Astrocyte of the cerebellum (primary cell): ENCODE data around the gene LSM3.

Experiments used
- DNase-seq: peaks from one replicate; pipeline ENCODE4 v3.0.0-alpha.2; 2011; ENCODE audit warnings: low read depth
- H3K4me3 ChIP-seq: 2 replicates; pipeline ENCODE4 v1.5.1; 2011; ENCODE audit warnings: mild to moderate bottlenecking, low read depth, low read length, moderate library complexity
- CTCF ChIP-seq: IDR thresholded peaks from 2 replicates; pipeline ENCODE4 v1.5.1; 2012; ENCODE audit warnings: low read length, low read depth, moderate library complexity, mild to moderate bottlenecking; ENCODE audit errors: missing control alignments
- in situ Hi-C: cut with HindIII; loops from 2 replicates; pipeline ENCODE4 v1.10.0; 2017; ENCODE audit warnings: low sequenced_read_pairs

Gene LSM3

DNA sequence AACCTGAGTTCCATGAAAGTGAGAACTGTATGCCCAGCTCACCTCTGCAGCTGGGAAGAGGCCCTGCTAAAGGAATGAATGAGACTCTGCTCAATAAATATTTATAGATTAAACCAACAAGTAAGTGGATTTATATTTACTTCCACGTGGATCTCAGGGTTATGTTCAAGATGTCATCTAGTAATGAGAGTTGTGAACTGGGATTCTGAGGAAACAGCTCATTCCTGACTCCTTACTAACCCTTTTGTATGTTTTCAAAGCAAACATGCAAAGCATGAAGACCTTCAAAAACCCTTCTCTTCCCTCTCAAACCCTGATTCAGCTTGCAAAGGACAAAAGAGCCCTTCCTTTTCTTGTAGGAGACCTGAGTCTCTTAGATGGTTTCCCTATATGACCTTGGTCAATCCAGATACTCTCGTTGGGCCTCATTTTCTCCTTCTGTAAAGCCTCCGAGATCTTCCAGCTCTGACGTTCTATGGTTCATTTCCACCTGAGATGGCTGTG is 53.4 kb downstream of the LSM3 start:
- no peak overlapping the region for H3K4me3 ChIP-seq
- no peak for DNase-seq
- TF ChIP-seq CTCF, result no peak
- in situ Hi-C loops, result no loop called here

DNA sequence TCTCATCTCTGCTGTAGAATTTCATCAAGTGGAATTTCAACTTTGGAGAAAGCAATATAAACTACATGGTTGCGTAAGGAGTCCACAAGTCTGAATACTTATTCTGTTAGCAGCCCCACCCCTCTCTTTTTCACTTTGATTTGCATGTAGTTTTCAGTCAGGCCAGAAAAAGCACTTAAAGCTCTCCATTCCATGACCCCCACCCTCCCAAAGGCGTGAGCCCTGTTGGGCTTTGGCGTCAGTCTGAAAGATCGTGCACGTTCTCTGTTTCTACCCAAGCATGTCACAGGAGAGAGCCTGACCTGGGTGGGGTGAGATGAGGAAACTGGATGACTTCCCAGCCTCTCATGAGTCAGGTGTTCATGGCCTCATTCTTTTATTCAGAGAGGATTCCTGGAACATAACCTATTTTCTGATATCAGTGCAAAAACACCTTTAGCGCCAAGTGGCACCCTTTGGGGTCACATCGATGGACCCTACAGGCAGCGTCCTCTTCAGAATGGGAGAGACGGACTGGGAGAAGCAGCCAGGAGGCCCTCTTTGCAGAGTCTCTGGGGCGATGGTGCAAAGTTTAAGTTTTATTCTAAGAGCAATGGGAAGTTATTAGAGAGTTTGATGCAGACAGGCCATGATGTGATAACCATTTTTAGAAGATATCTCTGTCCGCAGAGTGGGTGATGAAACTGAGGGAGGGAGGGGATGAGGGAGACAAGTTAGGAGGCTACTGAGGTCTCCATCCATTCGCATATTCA is 55.8 kb downstream of the LSM3 start:
- no peak for TF ChIP-seq CTCF
- no peak overlapping the region for H3K4me3 ChIP-seq
- in situ Hi-C loops, result no loop called here
- DNase-seq, result no peak

DNA sequence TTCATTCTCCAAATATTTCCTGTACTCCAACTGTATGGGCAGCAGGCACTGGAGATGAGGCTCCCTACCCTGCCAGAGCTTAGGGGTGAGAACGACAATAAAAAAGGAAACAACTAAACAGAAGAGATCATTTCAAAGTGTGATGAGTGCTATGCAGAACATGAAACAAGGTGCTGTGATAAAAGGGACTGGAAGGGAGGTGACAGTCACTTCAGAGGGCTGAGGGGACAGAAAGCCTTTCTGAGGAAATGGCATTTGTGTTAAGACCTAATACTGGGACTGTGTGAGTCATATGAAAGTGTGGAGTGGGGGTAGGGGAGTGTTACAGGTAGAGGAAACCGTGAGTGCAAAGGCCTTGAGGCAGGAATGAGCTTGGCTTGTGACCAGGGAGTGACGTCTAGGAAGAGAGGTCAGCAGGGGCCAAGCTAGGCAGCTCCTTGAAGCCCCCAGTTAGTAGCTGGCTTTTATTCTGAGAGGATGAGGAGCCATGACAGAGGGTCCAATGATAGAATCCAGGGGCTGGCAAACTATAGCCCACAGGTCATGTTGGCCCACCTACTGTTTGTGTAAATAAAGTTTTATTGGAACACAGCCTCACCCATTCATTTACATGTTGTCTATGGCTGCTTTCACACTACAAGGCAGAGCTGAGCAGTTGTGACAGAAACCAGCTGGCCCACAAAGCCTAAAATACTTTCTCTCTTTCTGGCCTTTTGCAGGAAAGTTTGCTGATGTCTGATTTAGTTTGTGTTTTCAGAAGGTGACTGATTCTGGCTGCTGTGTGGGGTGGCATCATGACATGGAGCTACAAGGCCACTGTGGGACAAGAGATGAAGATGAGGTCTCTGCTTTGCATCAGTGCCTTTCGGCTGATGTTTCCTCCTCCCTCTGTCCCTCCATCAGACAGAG is 56.6 kb downstream of the LSM3 start:
- DNase-seq, result no peak
- no peak for TF ChIP-seq CTCF
- in situ Hi-C loops, result no loop called here

DNA sequence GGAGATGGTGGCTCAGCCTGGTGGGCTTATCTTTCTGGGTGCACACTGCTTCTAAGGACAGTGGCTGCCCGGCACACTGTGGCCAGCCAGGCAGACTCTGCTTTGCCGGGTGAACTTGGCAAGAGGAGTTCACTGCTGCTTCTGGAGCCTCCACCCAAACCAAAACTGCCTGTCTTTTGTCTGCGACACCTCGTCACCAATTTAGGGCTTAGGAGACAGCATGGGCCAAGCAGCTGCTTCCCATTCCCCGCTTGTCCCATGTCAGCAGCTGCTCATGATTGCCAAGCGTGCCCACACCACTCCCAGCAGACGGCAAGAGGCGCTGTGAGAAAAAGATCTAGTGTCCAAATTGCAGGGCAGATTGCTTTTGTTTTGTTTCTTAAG is 57.3 kb downstream of the LSM3 start:
- no peak for TF ChIP-seq CTCF
- in situ Hi-C loops, result no loop called here
- no peak overlapping the region for H3K4me3 ChIP-seq
- DNase-seq, result no peak

More for the DNA sequence above, 56.6 kb downstream of the LSM3 start:
- no peak overlapping the region for H3K4me3 ChIP-seq

DNA sequence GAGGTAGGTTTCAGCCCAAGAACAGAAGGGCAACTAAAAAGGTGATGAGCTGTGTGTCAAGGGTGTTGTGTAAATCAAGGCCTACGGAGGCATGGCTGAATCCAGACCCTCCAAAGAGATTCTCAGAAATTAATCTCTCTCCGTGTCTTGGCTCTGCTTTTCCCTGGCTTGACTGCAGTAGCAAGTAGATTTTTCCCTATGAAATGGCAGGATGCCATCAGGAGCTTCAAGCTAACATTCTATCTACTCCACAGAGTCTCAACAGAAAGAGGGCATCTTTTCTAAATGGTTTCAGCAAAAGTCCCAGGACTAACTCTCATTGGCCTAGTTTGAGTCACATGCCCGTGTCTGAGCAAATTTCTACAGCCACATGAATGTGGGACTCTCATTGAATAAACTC is 58.3 kb downstream of the LSM3 start:
- no peak overlapping the region for H3K4me3 ChIP-seq
- in situ Hi-C loops, result no loop called here
- TF ChIP-seq CTCF, result no peak
- DNase-seq, result no peak

DNA sequence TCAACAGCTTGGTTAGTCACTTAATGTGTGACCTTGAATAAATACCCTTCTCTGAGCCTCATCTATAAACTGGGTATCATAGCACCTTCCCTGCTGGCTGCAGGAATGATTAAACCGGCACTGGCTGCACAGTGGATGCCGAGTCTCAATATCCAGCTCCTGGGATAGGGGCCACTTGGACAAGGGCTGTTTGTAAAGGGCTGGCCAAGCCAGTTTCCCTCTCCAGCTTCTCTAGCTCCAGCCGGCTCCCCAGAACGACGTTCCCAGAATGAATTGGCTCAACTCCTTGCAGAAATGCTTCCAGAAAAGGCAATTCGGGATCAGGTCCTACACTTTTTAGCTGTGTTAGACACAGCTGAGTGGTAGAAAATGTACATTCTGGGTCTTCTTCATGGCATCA is 58.8 kb downstream of the LSM3 start:
- no peak for TF ChIP-seq CTCF
- H3K4me3 ChIP-seq, result no peak overlapping the region
- no peak for DNase-seq
- in situ Hi-C loops, result no loop called here
